Astrocyte (in vitro differentiated cells and primary cell): ENCODE results near the gene KIRREL3.

Source experiments
- EZH2 ChIP-seq: IDR thresholded peaks from 2 replicates; pipeline ENCODE4 v1.6.1; 2012; ENCODE audit warnings: mild to moderate bottlenecking, low read length, inconsistent platforms; ENCODE audit not compliant: insufficient read depth
- TF ChIP-seq, protein P1 (sequence below): IDR thresholded peaks from 2 replicates; pipeline ENCODE4 v1.5.1; 2011; ENCODE audit warnings: low read depth, mild to moderate bottlenecking, inconsistent platforms, low read length, moderate library complexity; ENCODE audit not compliant: insufficient read depth

DNA sequence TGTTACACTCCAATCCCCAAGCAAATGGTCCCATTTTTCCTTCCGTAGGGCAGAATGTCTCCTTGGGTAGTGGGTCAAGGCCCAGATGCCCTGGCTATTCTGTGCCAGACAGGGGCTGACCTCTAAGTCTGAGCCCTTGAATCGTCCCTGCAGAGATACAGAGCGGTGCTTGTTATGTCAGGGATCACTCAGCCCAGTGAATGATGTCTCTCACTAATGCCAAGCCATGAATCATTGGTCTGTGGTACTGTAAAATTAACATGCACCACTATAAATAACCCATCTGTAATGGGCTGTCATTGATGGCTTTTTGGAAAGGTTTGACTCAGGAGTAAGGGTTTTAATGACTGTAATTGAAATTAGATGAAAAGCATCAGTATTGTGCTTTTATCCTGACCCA, 35.3 kb upstream of the KIRREL3 start:
- no peak for TF ChIP-seq EZH2
- TF ChIP-seq, protein P1, sequence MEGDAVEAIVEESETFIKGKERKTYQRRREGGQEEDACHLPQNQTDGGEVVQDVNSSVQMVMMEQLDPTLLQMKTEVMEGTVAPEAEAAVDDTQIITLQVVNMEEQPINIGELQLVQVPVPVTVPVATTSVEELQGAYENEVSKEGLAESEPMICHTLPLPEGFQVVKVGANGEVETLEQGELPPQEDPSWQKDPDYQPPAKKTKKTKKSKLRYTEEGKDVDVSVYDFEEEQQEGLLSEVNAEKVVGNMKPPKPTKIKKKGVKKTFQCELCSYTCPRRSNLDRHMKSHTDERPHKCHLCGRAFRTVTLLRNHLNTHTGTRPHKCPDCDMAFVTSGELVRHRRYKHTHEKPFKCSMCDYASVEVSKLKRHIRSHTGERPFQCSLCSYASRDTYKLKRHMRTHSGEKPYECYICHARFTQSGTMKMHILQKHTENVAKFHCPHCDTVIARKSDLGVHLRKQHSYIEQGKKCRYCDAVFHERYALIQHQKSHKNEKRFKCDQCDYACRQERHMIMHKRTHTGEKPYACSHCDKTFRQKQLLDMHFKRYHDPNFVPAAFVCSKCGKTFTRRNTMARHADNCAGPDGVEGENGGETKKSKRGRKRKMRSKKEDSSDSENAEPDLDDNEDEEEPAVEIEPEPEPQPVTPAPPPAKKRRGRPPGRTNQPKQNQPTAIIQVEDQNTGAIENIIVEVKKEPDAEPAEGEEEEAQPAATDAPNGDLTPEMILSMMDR = no peak
